Skeletal muscle satellite cell (primary cell): Measurements from ENCODE around the gene RNU6-9.
A peak's percentile ranks its signal among the peaks of the same experiment; 100 is the strongest.

ENCODE experiments used
- H3K27me3 ChIP-seq: 2 replicates; pipeline ENCODE4 v1.7.0; 2013; ENCODE audit warnings: low read length; ENCODE audit not compliant: control insufficient read depth, insufficient read depth
- H3K36me3 ChIP-seq: 2 replicates; pipeline ENCODE4 v1.7.0; 2013; ENCODE audit warnings: mild to moderate bottlenecking, control low read depth, low read length; ENCODE audit not compliant: insufficient read depth
- H3K4me1 ChIP-seq: 2 replicates; pipeline ENCODE4 v1.7.0; 2013; ENCODE audit warnings: low read length; ENCODE audit not compliant: control insufficient read depth, insufficient read depth
- H3K4me2 ChIP-seq: 2 replicates; pipeline ENCODE4 v1.7.0; 2013; ENCODE audit warnings: mild to moderate bottlenecking, low read length
- H3K4me3 ChIP-seq: 2 replicates; pipeline ENCODE4 v1.7.0; 2013; ENCODE audit warnings: low read length
- H3K9ac ChIP-seq: 2 replicates; pipeline ENCODE4 v1.7.0; 2013; ENCODE audit warnings: mild to moderate bottlenecking, low read depth, low read length, moderate library complexity
- H3K9me3 ChIP-seq: replicated peaks from 2 replicates; pipeline ENCODE4 v1.7.0; 2013; ENCODE audit warnings: mild to moderate bottlenecking, control low read depth, low read length

Gene RNU6-9

GRCh38 chr19:928471-929202 is 35.4 kb downstream of the RNU6-9 start:
- Histone ChIP-seq H3K4me3 (no peak overlapping the region), H3K9ac (no peak overlapping the region), H3K9me3 (no peaks in the 10 kb centered on the region), H3K36me3 (peaks cover 14% of the 10 kb centered on the region), H3K27me3 (no peaks in the 10 kb centered on the region), H3K4me1 (peaks cover 19% of the 10 kb centered on the region), H3K4me2 (no peak overlapping the region)

- H3K4me1 ChIP-seq: peaks cover 26% of the 10 kb centered on the region
- H3K4me2 ChIP-seq: no peak overlapping the region
- H3K36me3 ChIP-seq: peaks cover 14% of the 10 kb centered on the region
- H3K9ac ChIP-seq: no peak overlapping the region
- no peaks in the 10 kb centered on the region for H3K27me3 ChIP-seq
- no peaks in the 10 kb centered on the region for H3K9me3 ChIP-seq
- H3K4me3 ChIP-seq: no peak overlapping the region
Observed at GRCh38 chr19:929203-929890, 36.1 kb downstream of the RNU6-9 start.

DNA sequence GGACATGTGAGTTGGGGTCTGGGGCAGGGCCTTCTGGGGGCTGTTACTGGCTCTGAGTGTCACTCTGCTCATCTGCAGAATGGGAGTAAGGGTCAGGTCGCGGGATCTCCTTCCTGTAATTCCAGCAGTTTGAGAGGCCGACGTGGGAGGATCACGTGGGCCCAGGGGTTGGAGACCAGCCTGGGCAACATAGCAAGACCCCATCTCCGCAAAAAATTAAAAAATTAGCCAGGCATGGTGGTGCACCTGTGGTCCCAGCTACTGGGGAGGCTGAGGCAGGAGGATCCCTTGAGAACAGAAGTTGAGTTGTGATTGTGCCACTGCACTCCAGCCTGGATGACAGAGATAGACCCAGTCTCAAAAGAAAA is 36.6 kb downstream of the RNU6-9 start:
- H3K27me3 ChIP-seq: no peaks in the 10 kb centered on the region
- no peak overlapping the region for H3K9ac ChIP-seq
- no peaks in the 10 kb centered on the region for H3K9me3 ChIP-seq
- no peak overlapping the region for H3K4me3 ChIP-seq
- H3K4me2 ChIP-seq: no peak overlapping the region
- H3K4me1 ChIP-seq: peaks cover 28% of the 10 kb centered on the region
- peaks cover 14% of the 10 kb centered on the region for H3K36me3 ChIP-seq

DNA sequence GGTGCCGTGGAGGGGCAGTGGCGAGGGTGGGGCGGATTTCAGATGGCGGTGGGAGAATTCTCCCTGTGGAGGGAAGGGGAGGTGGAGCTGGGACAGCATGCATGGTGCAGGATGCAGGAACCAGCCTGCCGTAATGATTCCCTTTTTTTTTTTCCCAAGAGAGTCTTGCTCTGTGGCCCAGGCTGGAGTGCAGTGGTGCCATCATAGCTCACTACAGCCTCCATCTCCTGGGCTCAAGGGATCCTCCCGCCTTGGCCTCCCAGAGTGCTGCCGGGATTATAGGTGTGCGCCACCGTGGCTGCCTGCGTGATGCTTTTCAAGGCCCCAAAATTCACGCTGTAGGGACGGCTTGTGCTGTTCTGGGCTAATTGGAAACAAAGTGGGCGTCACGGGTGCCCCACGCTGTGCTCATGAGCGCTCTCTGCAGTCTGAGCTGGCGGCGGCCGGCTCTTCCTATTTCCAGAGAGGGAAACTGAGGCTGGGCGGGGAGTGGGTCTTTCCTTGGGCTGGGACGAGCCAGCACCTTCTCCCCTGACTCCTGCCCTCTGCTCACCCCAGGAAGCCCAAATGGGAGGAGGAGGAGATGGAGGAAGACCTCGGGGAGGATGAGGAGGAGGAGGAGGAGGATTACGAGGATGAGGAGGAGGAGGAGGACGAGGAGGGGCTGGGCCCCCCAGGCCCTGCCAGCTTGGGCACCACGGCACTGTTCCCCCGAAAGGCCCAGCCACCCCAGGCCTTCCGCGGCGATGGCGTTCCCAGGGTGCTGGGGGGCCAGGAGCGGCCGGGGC is 38.8 kb downstream of the RNU6-9 start:
- no peak overlapping the region for H3K9ac ChIP-seq

DNA sequence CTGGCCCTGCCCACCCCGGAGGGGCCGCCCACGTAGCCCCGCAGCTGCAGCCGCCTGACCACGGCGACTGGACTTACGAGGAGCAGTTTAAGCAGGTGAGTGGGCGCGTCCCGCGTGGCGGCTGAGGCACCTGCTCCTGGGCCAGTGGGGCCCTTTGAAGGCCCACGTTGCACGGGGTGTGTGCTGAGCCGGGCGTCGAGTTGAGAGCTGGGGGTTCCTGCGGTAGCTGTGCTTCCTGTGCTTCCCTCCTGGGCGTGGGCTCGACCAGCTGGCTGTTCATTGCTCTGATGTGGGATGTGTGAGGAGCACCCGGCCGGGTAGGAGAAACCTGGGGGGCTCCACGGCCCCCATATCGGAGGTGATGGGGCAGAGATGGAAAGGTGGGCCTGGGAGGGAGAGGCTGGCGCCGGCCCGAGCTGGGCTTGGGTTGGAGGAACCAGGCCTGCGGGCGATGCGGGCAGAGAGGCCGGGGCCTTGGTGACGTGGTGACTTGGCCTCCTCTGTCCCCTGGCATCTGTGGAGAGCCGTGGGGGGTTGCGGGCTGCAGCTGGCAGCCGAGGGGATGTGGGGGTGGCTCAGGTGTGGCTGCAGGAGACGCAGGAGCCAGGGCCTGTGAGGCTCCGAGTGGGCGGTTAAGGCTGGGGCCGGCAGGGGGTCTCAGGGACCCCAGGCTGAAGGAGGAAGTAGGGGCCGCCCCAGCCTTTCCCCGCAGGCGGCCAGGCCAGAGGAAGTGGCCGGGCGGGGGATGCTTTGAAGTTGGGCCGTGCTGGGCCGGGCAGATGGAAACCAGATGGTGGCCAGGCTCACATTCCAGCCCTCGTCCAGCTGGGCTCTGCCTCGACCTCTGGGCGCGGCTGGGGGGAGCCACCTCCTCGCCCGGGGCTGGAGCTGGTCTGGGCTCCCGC is 39.6 kb downstream of the RNU6-9 start:
- H3K4me2 ChIP-seq: peak overlapping the region; percentile 79
- peaks cover 17% of the 10 kb centered on the region for H3K36me3 ChIP-seq
- H3K4me3 ChIP-seq: peak overlapping the region; percentile 51
- peak overlapping the region; percentile 56 for H3K9ac ChIP-seq
- H3K4me1 ChIP-seq: peaks cover 32% of the 10 kb centered on the region
- H3K9me3 ChIP-seq: no peaks in the 10 kb centered on the region
- no peaks in the 10 kb centered on the region for H3K27me3 ChIP-seq

More for the DNA sequence above, 38.8 kb downstream of the RNU6-9 start:
- Histone ChIP-seq H3K4me1 (peaks cover 32% of the 10 kb centered on the region), H3K4me2 (peak overlapping the region; percentile 79), H3K4me3 (no peak overlapping the region), H3K9me3 (no peaks in the 10 kb centered on the region), H3K27me3 (no peaks in the 10 kb centered on the region), H3K36me3 (peaks cover 14% of the 10 kb centered on the region)

GRCh38 chr19:933553-933882 is 40.2 kb downstream of the RNU6-9 start:
- H3K4me2 ChIP-seq: peak overlapping the region; percentile 79
- H3K27me3 ChIP-seq: no peaks in the 10 kb centered on the region
- peak overlapping the region; percentile 51 for H3K4me3 ChIP-seq
- H3K4me1 ChIP-seq: peaks cover 32% of the 10 kb centered on the region
- H3K9me3 ChIP-seq: no peaks in the 10 kb centered on the region
- peaks cover 15% of the 10 kb centered on the region for H3K36me3 ChIP-seq
- H3K9ac ChIP-seq: peak overlapping the region; percentile 56

DNA sequence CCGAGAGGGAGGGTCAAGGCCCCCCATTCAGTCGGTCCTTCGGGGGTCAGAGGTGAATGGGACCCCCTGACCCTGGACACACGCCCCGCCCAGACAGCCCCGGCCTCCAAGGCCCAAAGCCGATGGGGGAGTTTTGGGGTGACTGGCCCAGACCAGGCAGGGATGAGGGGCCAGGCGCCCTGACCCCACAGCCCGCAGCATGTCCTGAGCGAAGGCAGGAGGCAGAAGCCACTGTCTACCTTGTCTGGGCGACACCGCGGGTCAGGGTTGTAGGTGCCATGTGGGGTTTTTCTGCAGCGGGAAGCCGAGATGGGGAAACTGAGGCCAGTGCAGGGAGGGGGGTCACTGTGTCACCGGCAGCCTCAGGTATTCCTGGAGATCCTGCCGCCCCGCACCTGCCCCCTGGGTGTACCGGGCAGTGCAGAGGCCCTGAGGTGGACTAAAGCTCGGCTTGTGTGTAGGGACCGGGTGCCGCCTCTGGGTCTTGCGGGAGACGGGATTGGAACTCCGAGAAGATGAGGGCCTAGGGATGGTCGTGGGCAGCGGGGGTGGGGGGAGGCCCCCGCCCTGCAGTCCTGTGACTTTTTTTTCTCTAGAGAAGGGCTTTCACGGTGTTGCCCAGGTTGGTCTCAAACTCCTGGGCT is 41.0 kb downstream of the RNU6-9 start:
- Histone ChIP-seq H3K4me3 (no peak overlapping the region), H3K4me1 (peaks cover 32% of the 10 kb centered on the region), H3K9me3 (no peaks in the 10 kb centered on the region), H3K4me2 (peak overlapping the region; percentile 43), H3K36me3 (peaks cover 13% of the 10 kb centered on the region), H3K9ac (no peak overlapping the region), H3K27me3 (no peaks in the 10 kb centered on the region)

DNA sequence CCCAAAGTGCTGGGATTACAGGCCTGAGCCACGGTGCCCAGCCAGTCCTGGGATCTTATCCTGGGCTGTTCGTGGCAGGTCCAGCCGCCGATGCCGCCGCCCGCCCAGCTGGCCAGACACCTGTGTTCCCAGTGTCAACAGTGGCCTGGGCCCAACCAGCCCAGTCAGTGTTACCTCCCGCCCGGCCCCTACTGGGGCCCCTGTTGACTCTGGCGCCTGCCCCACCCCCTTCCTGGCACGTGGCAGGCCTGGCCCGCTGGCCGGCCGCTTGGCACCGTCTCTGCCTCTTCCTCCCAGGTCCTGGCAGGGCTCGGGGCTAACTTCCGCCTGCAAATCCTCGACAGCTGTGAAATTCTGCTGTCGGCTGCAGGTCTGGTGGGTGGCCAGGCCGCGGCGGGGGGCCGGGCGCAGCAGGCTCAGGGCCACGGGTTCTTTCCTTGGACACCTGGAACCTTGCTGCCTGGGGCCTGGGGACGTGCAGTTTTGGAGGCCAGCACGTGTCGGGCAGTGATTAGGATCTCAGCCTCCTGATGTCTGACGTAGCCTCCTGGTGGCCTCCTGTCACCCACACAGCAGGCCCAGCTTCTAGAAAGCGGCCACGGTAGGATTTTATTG is 41.7 kb downstream of the RNU6-9 start:
- no peaks in the 10 kb centered on the region for H3K9me3 ChIP-seq
- H3K36me3 ChIP-seq: peaks cover 10% of the 10 kb centered on the region
- no peak overlapping the region for H3K4me3 ChIP-seq
- H3K4me1 ChIP-seq: peaks cover 32% of the 10 kb centered on the region
- H3K4me2 ChIP-seq: peak overlapping the region; percentile 43
- H3K27me3 ChIP-seq: no peaks in the 10 kb centered on the region
- H3K9ac ChIP-seq: no peak overlapping the region

DNA sequence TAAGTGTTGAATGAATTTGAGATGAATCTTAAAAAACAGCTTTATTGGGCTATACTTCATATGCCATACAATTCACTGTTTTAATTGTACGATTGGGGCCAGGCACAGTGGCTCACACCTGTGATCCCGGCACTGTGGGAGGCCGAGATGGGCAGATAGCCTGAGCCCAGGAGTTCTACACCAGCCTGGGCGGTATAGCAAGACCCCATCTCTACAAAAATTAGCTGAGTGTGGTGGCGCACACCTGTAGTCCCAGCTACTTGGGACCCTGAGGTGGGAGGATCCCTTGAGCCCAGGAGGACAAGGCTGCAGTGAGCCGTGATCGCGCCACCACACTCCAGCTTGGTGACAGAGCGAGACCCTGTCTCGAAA is 42.9 kb downstream of the RNU6-9 start:
- Histone ChIP-seq H3K4me1 (peaks cover 42% of the 10 kb centered on the region), H3K4me3 (no peak overlapping the region), H3K9me3 (no peaks in the 10 kb centered on the region), H3K4me2 (no peak overlapping the region), H3K36me3 (peaks cover 10% of the 10 kb centered on the region), H3K27me3 (no peaks in the 10 kb centered on the region), H3K9ac (no peak overlapping the region)

- Histone ChIP-seq H3K4me1 (peaks cover 52% of the 10 kb centered on the region), H3K9me3 (no peaks in the 10 kb centered on the region), H3K36me3 (peaks cover 10% of the 10 kb centered on the region), H3K4me2 (no peak overlapping the region), H3K4me3 (no peak overlapping the region), H3K27me3 (no peaks in the 10 kb centered on the region), H3K9ac (no peak overlapping the region)
Observed at GRCh38 chr19:937259-937694, 44.0 kb downstream of the RNU6-9 start.
